Large intestine (tissue), 3 donors: ENCODE results near the gene HIP1R. TPM values are rescaled to one million over a fixed set of nuclear protein-coding genes. Genes with fewer than 3 reads are reported as not detected.

Experiments used
- DNase-seq, 2 donors: peaks; one replicate each; pipeline versions ENCODE4 v3.0.0 to v3.0.0-alpha.2; 2013
- H3K27ac ChIP-seq: one replicate; pipeline ENCODE4 v1.5.1; 2013; ENCODE audit warnings: low read length
- H3K27me3 ChIP-seq: 2 replicates; pipeline ENCODE4 v1.6.1; 2013; ENCODE audit warnings: low read length; ENCODE audit not compliant: control insufficient read depth, insufficient read depth
- H3K36me3 ChIP-seq: 2 replicates; pipeline ENCODE4 v1.6.1; 2013; ENCODE audit warnings: low read length; ENCODE audit not compliant: control insufficient read depth, insufficient read depth
- H3K4me1 ChIP-seq: one replicate; pipeline ENCODE4 v1.6.1; 2013; ENCODE audit warnings: low read length; ENCODE audit not compliant: control insufficient read depth, insufficient read depth
- H3K4me3 ChIP-seq: one replicate; pipeline ENCODE4 v1.5.1; 2013; ENCODE audit warnings: low read length
- H3K9me3 ChIP-seq: one replicate; pipeline ENCODE4 v1.6.1; 2013; ENCODE audit warnings: mild to moderate bottlenecking, low read depth, low read length, moderate library complexity; ENCODE audit not compliant: control insufficient read depth
- WGBS: methylation state at CpG from one replicate; pipeline ENCODE4 v1.1.5; 2013; ENCODE audit warnings: low lambda C conversion rate; ENCODE audit not compliant: insufficient coverage; 5-methylcytosine and 5-hydroxymethylcytosine counted together
- polyA plus RNA-seq: library from polyadenylated mRNA; unstranded; fragments of 120-200 nt; gene quantifications from one replicate; pipeline ENCODE4 v1.2.1, GENCODE V29; 2013

The HIP1R gene
- polyA plus RNA-seq, 1 donor, result 41.8 TPM

- peaks cover 8% of the 10 kb centered on the region for H3K4me1 ChIP-seq
- no peak overlapping the region for H3K4me3 ChIP-seq
- H3K27ac ChIP-seq, result no peak overlapping the region
- H3K9me3 ChIP-seq, result no peaks in the 10 kb centered on the region
- DNase-seq, result peak in 1 of 2 donors; percentile 46
- H3K36me3 ChIP-seq, result no peaks in the 10 kb centered on the region
- WGBS, result no CpG with 5 or more reads among the region's 7 CpGs
- H3K27me3 ChIP-seq, result no peaks in the 10 kb centered on the region
These were observed 4.6 kb upstream of the HIP1R start for GRCh38 chr12:122830517-122831214.

DNA sequence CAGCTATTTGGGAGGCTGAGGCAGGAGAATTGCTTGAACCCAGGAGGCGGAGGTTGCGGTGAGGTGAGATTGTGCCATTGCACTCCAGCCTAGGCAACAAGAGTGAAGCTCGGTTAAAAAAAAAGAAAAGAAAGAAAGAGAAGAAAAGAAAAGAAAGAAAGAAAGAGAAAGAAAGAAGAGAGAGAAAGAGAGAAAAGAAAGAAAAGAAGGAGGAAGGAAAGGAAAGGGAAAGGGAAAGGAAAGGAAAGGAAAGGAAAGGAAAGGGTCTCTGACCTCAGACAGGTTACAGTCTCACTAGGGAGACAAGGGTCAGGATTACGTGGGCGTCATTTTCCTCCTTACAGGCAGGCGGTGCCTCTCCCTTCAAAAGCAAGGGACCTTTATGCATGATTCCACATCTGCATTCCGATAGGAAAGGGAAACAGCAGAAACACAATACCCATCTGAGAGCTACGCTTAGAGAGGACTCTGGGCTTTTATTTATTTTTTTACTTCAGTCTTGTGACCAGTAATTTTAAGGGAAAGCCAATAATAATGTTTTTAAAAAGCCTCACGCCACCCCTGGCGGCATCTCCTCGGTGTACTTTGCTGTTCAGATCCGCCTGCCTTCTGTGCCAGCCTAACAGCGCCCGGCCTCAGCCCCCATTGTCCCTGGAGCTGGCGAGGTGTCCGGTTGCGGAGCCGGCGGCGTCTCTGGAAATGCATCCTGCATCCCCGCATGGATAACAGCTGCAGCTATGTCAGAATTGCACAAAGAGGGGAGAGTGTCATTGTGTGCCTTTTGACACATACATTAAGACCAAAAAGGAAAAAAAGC lies 945 bp upstream of the HIP1R start:
- Histone ChIP-seq H3K9me3 (no peaks in the 10 kb centered on the region), H3K4me3 (peak overlapping the region; percentile 46), H3K27ac (peak overlapping the region; percentile 92), H3K27me3 (no peaks in the 10 kb centered on the region), H3K4me1 (peaks cover 25% of the 10 kb centered on the region), H3K36me3 (no peaks in the 10 kb centered on the region)
- peak; percentile 79 to 89 for DNase-seq
- WGBS, result 93% methylated on average over 1 of the region's 21 CpGs

DNA sequence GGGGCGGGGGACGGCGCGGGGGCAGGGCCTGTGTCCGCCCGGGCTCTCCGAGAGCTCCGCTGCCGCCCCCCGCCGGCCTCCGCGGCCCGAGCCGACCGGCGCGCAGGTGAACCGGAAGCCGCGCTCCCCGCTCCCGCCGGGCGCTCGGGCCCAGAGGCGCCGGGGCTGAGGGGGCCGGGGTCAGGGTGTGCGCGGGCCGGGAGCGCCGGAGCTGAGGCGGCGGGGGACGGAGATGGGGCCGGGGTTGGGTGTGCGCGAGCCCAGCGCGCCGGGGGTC lies 431 bp downstream of the HIP1R start:
- H3K4me1 ChIP-seq, result peaks cover 38% of the 10 kb centered on the region
- H3K36me3 ChIP-seq, result peaks cover 4% of the 10 kb centered on the region
- no CpG with 5 or more reads among the region's 43 CpGs for WGBS
- H3K9me3 ChIP-seq, result no peaks in the 10 kb centered on the region
- no peaks in the 10 kb centered on the region for H3K27me3 ChIP-seq
- no peak for DNase-seq
- peak overlapping the region; percentile 75 for H3K4me3 ChIP-seq
- H3K27ac ChIP-seq, result peak overlapping the region; percentile 95

DNA sequence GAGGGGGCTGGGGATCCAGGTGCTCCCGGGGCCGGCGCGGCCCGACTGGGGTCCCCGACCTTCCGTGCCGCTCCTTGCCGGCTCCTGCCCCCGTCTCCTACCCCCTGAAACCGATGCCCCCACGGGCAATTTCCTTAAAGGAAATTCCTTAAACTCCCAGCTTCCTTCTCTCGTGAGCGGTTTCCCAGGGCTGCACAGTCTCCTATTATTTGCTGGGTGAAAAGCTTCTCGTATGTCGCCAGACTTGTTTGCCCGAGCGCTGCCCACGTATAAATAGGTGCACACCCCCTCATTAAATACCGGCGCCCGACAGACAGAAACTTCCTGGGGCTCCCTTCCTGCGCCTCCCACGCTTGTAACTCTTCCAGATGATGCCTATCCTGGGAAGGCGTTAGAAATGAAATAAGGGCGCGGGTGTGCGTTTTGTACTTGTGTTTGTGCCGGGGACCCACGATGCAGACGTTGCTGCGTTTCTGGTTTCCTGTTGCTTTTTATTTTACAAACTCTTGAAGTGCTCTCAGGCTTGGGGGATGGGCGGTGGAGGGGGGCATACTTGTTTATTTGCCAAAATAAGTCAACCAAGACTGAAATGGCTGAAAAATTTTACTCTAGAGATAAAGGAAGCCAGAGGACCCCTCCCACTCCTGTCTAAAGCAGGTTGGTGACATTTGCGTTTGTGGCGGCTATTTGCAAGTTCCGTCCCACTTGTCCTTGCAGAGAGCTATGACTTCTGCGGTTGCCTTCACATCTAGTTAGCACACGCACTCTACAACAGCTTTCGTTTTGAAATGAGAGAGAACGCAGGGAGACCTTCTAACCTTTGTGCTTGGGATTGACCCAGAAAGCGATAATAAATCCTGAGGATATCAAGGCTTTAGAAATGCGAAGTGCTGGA lies 1.0 kb downstream of the HIP1R start:
- DNase-seq, result peak; percentile 53 to 82
- Histone ChIP-seq H3K9me3 (no peaks in the 10 kb centered on the region), H3K36me3 (peaks cover 4% of the 10 kb centered on the region), H3K4me1 (peaks cover 38% of the 10 kb centered on the region), H3K27me3 (no peaks in the 10 kb centered on the region), H3K27ac (peak overlapping the region; percentile 95), H3K4me3 (peak overlapping the region; percentile 75)
- WGBS, result no CpG with 5 or more reads among the region's 42 CpGs

- H3K27me3 ChIP-seq, result no peaks in the 10 kb centered on the region
- H3K27ac ChIP-seq, result peak overlapping the region; percentile 95
- peaks cover 4% of the 10 kb centered on the region for H3K36me3 ChIP-seq
- WGBS, result 43% methylated on average over 5 of the region's 22 CpGs
- H3K9me3 ChIP-seq, result no peaks in the 10 kb centered on the region
- peaks cover 42% of the 10 kb centered on the region for H3K4me1 ChIP-seq
- H3K4me3 ChIP-seq, result peak overlapping the region; percentile 75
- peak; percentile 76 to 89 for DNase-seq
These were observed 2.3 kb downstream of the HIP1R start for GRCh38 chr12:122837306-122838265.

- Histone ChIP-seq H3K4me3 (peak overlapping the region; percentile 29), H3K36me3 (peaks cover 4% of the 10 kb centered on the region), H3K27ac (peak overlapping the region; percentile 95), H3K4me1 (peaks cover 52% of the 10 kb centered on the region), H3K27me3 (no peaks in the 10 kb centered on the region), H3K9me3 (no peaks in the 10 kb centered on the region)
- whole genome bisulfite sequencing, result no CpG with 5 or more reads among the region's 5 CpGs
- DNase-seq, result no peak
These were observed 3.6 kb downstream of the HIP1R start for GRCh38 chr12:122838841-122839240.

DNA sequence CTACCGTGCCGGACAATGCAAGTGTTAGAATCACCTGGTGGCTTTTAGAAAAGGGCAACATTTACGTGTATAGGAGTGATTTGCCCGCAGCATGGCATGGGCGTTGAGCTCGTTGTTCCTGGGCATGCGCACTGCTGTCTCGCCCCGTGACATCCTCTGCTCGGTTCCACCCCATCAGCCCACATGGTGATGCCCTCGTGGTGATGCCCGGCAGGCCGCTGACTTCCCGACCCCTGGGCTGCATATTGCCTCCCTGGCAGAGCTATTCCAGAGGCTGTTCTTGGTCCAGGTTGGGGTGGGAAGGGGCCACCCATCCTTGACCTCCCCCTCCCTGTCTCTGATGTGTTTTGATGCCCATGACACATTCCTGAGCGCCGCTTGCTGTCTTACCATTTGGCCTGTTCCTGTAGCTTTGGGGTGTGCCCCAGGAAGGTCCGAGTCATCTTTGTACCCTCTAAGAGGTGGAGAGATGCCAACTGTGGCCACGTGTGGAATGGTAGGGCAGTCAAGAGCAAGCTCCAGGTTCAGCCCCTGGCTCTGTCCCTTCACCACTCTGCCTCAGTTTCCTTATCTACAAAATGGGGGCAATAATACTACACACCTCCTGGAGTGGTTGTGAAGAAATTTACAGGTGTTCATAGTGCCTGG lies 4.8 kb downstream of the HIP1R start:
- Histone ChIP-seq H3K27ac (peak overlapping the region; percentile 95), H3K36me3 (peaks cover 4% of the 10 kb centered on the region), H3K4me3 (no peak overlapping the region), H3K4me1 (peaks cover 49% of the 10 kb centered on the region), H3K9me3 (no peaks in the 10 kb centered on the region), H3K27me3 (no peaks in the 10 kb centered on the region)
- no peak for DNase-seq
- WGBS, result no CpG with 5 or more reads among the region's 18 CpGs

DNA sequence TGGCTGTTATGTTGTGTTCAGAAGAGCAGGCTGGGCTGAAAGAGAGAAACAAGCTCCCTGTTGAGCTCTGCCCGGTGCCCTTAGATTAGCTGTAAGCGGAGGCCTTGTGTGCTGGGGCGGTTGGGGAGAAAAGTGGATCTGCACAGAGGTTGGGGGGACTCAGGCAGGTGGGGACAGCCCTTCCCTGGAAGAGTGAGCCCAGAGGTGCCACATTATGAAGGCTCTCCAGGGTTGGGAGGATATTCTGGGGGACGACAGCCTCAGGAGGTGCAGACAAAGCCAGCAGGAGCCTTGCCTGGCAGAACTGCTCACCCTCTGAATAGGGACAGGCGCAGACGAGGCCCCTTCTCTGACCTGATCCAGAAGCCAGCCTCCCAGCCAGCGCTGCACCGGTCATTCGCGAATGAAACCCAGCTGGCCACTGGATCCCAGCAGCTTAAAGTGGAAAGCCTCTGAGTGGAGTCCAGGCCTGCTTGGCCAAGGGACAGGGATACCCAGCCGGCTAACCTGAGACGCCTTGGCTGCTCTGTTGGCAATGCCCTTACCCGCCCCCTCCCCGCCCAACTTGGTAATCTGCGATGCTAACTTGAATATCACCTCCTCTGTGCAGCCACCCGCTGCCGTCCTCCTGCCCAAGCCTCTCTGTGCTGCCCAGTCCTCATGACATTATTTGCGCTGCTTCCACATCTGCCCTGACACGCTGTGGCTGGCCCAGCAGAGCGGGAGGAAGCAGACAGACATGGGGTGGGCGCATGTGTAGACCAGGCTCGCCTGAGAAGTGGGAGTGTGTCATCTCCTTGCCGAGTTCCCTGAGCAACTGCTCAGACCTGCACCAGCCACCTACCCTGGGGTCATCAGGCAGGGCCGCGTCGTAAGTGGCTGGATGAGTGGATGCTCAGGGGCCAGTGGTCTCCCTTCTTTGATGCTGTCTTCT lies 5.6 kb downstream of the HIP1R start:
- H3K4me3 ChIP-seq, result no peak overlapping the region
- DNase-seq, result no peak
- WGBS, result no CpG with 5 or more reads among the region's 26 CpGs

More for the DNA sequence above, 5.6 kb downstream of the HIP1R start:
- peaks cover 4% of the 10 kb centered on the region for H3K36me3 ChIP-seq
- peaks cover 49% of the 10 kb centered on the region for H3K4me1 ChIP-seq
- H3K27ac ChIP-seq, result no peak overlapping the region
- no peaks in the 10 kb centered on the region for H3K9me3 ChIP-seq
- H3K27me3 ChIP-seq, result no peaks in the 10 kb centered on the region
